OCI-LY7 (cell line): ENCODE data around the gene LEMD1. TPM values are rescaled to one million over a fixed set of nuclear protein-coding genes. Genes with fewer than 3 reads are reported as not detected.

Experiments used
- BruUV-seq: library from RNA; stranded (reverse); fragments of 400-500 nt; replicated peaks from 2 replicates; lab custom pipeline; 2021; lab: Mats Ljungman, UMichigan
- CTCF ChIA-PET: fragments of 300-600 bp; sonication (Branson Sonifier 250); formaldehyde crosslinking; loops from one replicate; lab custom pipeline; 2022; ENCODE audit warnings: antibody characterized with exemption; ENCODE audit not compliant: unreplicated experiment; lab: Charles Lee
- POLR2A ChIA-PET: fragments of 300-600 bp; sonication (Branson Sonifier 250); formaldehyde crosslinking; loops from one replicate; lab custom pipeline; 2022; ENCODE audit warnings: antibody characterized with exemption; lab: Charles Lee
- DNase-seq: peaks from one replicate; pipeline ENCODE4 v3.0.0-alpha.2; 2015; ENCODE audit warnings: low spot score
- H2AFZ ChIP-seq: fragments of 200-600 bp; sonication (generic), shearing (Covaris generic); 2 replicates; pipeline ENCODE4 v1.6.1; 2014; ENCODE audit warnings: mild to moderate bottlenecking, antibody characterized with exemption, low read length, moderate library complexity
- H3K27ac ChIP-seq: fragments of 200-600 bp; sonication (generic); 2 replicates; pipeline ENCODE4 v1.5.1; 2014; ENCODE audit warnings: mixed run types, low read depth, mild to moderate bottlenecking, moderate library complexity, low read length, inconsistent platforms; ENCODE audit not compliant: poor library complexity, severe bottlenecking
- H3K36me3 ChIP-seq: fragments of 200-600 bp; sonication (generic); 2 replicates; pipeline ENCODE4 v1.6.1; 2014; ENCODE audit warnings: mild to moderate bottlenecking, antibody characterized with exemption, low read length, moderate library complexity, mixed read lengths; ENCODE audit not compliant: insufficient read depth
- H3K4me1 ChIP-seq: fragments of 200-600 bp; sonication (generic); 2 replicates; pipeline ENCODE4 v1.5.1; 2014; ENCODE audit warnings: mild to moderate bottlenecking, low read length; ENCODE audit not compliant: insufficient read depth, poor library complexity, severe bottlenecking
- H3K4me2 ChIP-seq: fragments of 200-600 bp; sonication (generic); 2 replicates; pipeline ENCODE4 v1.6.1; 2014; ENCODE audit warnings: mild to moderate bottlenecking, low read length
- H3K4me3 ChIP-seq: fragments of 200-600 bp; sonication (generic); 2 replicates; pipeline ENCODE4 v1.5.1; 2014; ENCODE audit warnings: mild to moderate bottlenecking, low read depth, low read length; ENCODE audit not compliant: poor library complexity, severe bottlenecking
- H3K79me2 ChIP-seq: fragments of 200-600 bp; sonication (generic); 2 replicates; pipeline ENCODE4 v1.6.1; 2016; ENCODE audit warnings: low read depth, mild to moderate bottlenecking, low read length, moderate library complexity, mixed read lengths; ENCODE audit not compliant: insufficient read depth
- H3K9me2 ChIP-seq: fragments of 200-600 bp; sonication (generic); 2 replicates; pipeline ENCODE4 v1.6.1; 2016; ENCODE audit warnings: mild to moderate bottlenecking, low read length, mixed read lengths; ENCODE audit not compliant: insufficient read depth
- H3K9me3 ChIP-seq: fragments of 200-600 bp; sonication (generic); 2 replicates; pipeline ENCODE4 v1.6.1; 2014; ENCODE audit warnings: mild to moderate bottlenecking, mixed run types, low read length, mixed read lengths
- H4K20me1 ChIP-seq: fragments of 200-600 bp; sonication (generic); 2 replicates; pipeline ENCODE4 v1.6.1; 2014; ENCODE audit warnings: mild to moderate bottlenecking, antibody characterized with exemption, low read length, moderate library complexity, mixed read lengths; ENCODE audit not compliant: insufficient read depth
- EZH2phosphoT487 ChIP-seq: fragments of 200-600 bp; sonication (generic); IDR thresholded peaks from 2 replicates; pipeline ENCODE4 v1.6.1; 2018; ENCODE audit warnings: low read depth, borderline replicate concordance, mild to moderate bottlenecking, mixed run types, antibody characterized with exemption, low read length, moderate library complexity, mixed read lengths
- intact Hi-C: fragments of 100-400 bp; cut with micrococcal nuclease; formaldehyde crosslinking; loops from one replicate; pipeline ENCODE4 v1.10.0; 2022; ENCODE audit not compliant: unreplicated experiment
- total RNA-seq, 2 experiments: library from RNA; depleted of rRNA in 1 of 2; stranded (reverse); fragments of >200 nt in 1 of 2; shearing (Covaris generic) in 1 of 2; gene quantifications; 2 replicates each; pipeline ENCODE4 v1.2.3, GENCODE V29; 2014 to 2022
- TF ChIP-seq, protein P1 (sequence below): fragments of 200-600 bp; sonication (generic); conservative IDR thresholded peaks from 2 replicates; pipeline ENCODE4 v1.5.1; 2014; ENCODE audit warnings: mild to moderate bottlenecking, antibody characterized with exemption, low read length, moderate library complexity, mixed read lengths

LEMD1 gene
- total RNA-seq, 2 experiments from 2014 or later = 0.44 to 0.63 TPM

DNA sequence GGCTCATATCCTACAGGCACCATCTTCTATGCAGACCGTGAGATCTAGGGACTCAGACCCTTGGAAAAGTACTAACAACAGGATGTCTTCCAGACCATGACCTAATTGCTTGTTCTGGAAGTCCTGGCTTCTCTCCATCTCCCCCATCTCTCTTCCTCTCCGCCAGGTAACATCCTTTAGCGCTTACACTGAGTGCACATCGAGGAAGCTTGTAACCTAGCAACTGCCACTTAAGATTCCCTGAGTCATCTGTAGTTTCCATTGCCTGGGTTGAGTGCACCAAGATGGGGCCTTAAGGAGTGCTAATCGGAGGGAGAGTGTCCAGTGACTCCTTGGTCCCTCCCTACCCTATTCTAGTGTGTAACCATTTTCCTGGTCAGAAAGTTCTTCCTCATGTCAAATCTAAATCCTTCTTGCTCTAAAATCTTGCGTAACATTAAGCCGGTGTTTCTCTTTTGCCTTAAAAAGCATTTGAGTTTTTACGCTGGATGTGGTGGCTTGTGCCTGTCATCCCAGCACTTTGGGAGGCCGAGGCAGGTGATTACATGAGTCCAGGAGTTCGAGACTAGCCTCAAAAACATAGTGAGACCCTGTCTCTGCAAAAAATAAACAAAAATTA, 74.8 kb downstream of the LEMD1 start:
- DNase-seq = no peak
- no peaks in the 10 kb centered on the region for H3K9me2 ChIP-seq
- H4K20me1 ChIP-seq = no peaks in the 10 kb centered on the region
- BruUV-seq = no TSS peak
- H3K36me3 ChIP-seq = no peaks in the 10 kb centered on the region
- no peak overlapping the region for H2AFZ ChIP-seq
- no peak overlapping the region for H3K4me2 ChIP-seq
- TF ChIP-seq, protein P1, sequence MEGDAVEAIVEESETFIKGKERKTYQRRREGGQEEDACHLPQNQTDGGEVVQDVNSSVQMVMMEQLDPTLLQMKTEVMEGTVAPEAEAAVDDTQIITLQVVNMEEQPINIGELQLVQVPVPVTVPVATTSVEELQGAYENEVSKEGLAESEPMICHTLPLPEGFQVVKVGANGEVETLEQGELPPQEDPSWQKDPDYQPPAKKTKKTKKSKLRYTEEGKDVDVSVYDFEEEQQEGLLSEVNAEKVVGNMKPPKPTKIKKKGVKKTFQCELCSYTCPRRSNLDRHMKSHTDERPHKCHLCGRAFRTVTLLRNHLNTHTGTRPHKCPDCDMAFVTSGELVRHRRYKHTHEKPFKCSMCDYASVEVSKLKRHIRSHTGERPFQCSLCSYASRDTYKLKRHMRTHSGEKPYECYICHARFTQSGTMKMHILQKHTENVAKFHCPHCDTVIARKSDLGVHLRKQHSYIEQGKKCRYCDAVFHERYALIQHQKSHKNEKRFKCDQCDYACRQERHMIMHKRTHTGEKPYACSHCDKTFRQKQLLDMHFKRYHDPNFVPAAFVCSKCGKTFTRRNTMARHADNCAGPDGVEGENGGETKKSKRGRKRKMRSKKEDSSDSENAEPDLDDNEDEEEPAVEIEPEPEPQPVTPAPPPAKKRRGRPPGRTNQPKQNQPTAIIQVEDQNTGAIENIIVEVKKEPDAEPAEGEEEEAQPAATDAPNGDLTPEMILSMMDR = no peak
- no peak for TF ChIP-seq EZH2phosphoT487
- no peaks in the 10 kb centered on the region for H3K9me3 ChIP-seq
- POLR2A ChIA-PET = interaction anchor here (0.6 kb wide), 1 partner anchor 82 kb away, joined by 3 read pairs; no protein-coding TSS in a partner anchor
- CTCF ChIA-PET = no interaction called here
- H3K4me1 ChIP-seq = peaks cover 27% of the 10 kb centered on the region
- no peak overlapping the region for H3K4me3 ChIP-seq
- intact Hi-C loops = no loop called here
- H3K79me2 ChIP-seq = no peaks in the 10 kb centered on the region
- no peak overlapping the region for H3K27ac ChIP-seq

DNA sequence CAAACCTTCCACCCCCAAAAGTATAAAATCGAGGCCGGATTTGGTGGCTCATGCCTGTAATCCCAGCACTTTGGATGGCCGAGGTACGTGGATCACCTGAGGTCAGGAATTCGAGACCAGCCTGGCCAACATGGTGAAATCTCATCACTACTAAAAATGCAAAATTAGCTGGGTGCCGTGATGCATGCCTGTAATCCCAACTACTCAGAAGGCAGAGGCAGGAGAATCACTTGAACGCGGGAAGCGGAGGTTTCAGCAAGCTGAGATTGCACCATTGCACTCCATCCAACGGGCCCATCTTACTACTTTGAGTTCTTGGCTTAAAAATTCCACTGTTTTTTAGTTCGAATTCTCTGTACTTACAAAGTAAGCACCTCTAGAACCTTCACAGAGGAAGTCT, 76.1 kb downstream of the LEMD1 start:
- ChIA-PET CTCF (interaction anchor here (0.6 kb wide), 1 partner anchor 355 kb away, joined by 3 read pairs; no protein-coding TSS in a partner anchor), POLR2A (interaction anchor here (0.7 kb wide), 1 partner anchor 761 kb away, joined by 3 read pairs; no protein-coding TSS in a partner anchor)
- Histone ChIP-seq H3K4me2 (no peak overlapping the region), H3K27ac (no peak overlapping the region), H2AFZ (no peak overlapping the region), H3K36me3 (no peaks in the 10 kb centered on the region), H3K4me1 (peaks cover 27% of the 10 kb centered on the region), H3K9me3 (no peaks in the 10 kb centered on the region), H3K4me3 (no peak overlapping the region), H3K9me2 (no peaks in the 10 kb centered on the region), H4K20me1 (no peaks in the 10 kb centered on the region), H3K79me2 (no peaks in the 10 kb centered on the region)
- DNase-seq = no peak
- no peak for TF ChIP-seq EZH2phosphoT487
- TF ChIP-seq, protein P1 = no peak
- intact Hi-C loops = no loop called here
- BruUV-seq = no TSS peak
